ENCODE results near the gene SMIM36. TPM values are rescaled to one million over a fixed set of nuclear protein-coding genes. Genes with fewer than 3 reads are reported as not detected.
"Not testable (repeated sequence)": the region's sequence is repeated elsewhere in the genome, so short reads cannot be mapped to it uniquely, and the experiment has no call there.

SMIM36 gene
- total RNA-seq, 1 donor from 2014 or later, result not detected

GRCh38 chr17:55451758-55452138, 59.5 kb downstream of the SMIM36 start:
- peaks cover 4% of the 10 kb centered on the region for H3K9me3 Mint-ChIP-seq
- H3K4me1 Mint-ChIP-seq (ENCODE audit: unreplicated experiment), result peaks cover 59% of the 10 kb centered on the region
- H3K27ac Mint-ChIP-seq, result no peak overlapping the region
- no peak for DNase-seq (ENCODE audit: extremely low spot score, unreplicated experiment)
- H3K36me3 Mint-ChIP-seq, result no peaks in the 10 kb centered on the region
- no peaks in the 10 kb centered on the region for H3K27me3 Mint-ChIP-seq
- H3K4me3 Mint-ChIP-seq, result no peak overlapping the region
- TF ChIP-seq, protein P1, sequence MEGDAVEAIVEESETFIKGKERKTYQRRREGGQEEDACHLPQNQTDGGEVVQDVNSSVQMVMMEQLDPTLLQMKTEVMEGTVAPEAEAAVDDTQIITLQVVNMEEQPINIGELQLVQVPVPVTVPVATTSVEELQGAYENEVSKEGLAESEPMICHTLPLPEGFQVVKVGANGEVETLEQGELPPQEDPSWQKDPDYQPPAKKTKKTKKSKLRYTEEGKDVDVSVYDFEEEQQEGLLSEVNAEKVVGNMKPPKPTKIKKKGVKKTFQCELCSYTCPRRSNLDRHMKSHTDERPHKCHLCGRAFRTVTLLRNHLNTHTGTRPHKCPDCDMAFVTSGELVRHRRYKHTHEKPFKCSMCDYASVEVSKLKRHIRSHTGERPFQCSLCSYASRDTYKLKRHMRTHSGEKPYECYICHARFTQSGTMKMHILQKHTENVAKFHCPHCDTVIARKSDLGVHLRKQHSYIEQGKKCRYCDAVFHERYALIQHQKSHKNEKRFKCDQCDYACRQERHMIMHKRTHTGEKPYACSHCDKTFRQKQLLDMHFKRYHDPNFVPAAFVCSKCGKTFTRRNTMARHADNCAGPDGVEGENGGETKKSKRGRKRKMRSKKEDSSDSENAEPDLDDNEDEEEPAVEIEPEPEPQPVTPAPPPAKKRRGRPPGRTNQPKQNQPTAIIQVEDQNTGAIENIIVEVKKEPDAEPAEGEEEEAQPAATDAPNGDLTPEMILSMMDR (conservative IDR thresholded peaks at IDR 0.05), result no peak

DNA sequence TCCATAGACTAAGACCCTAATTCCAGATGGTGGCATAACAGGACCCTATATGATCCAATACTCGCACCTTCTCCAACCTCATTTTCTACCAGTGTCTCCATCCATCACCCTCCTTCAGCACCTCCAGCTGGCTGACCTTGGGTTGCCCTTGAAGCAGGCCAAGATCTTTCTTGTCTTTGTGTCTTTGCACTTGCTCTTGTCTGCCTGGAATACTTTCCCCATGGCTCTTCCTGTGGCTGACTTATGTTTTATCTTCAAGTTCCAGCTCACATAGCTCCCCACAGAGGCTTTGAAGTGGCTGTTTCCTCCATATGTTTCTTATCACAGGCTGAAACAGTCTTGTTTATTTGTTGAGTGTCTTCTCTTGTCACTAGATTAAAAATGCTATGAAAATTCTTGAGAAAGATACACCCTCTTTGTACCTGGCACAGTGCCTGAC, 60.0 kb downstream of the SMIM36 start:
- no peaks in the 10 kb centered on the region for H3K36me3 Mint-ChIP-seq
- H3K4me1 Mint-ChIP-seq (ENCODE audit: unreplicated experiment), result peaks cover 58% of the 10 kb centered on the region
- H3K9me3 Mint-ChIP-seq, result peaks cover 4% of the 10 kb centered on the region
- H3K4me3 Mint-ChIP-seq, result no peak overlapping the region
- TF ChIP-seq, protein P1 (conservative IDR thresholded peaks at IDR 0.05), result no peak
- no peak for DNase-seq (ENCODE audit: extremely low spot score, unreplicated experiment)
- no peaks in the 10 kb centered on the region for H3K27me3 Mint-ChIP-seq
- H3K27ac Mint-ChIP-seq, result peak overlapping the region; percentile 67

DNA sequence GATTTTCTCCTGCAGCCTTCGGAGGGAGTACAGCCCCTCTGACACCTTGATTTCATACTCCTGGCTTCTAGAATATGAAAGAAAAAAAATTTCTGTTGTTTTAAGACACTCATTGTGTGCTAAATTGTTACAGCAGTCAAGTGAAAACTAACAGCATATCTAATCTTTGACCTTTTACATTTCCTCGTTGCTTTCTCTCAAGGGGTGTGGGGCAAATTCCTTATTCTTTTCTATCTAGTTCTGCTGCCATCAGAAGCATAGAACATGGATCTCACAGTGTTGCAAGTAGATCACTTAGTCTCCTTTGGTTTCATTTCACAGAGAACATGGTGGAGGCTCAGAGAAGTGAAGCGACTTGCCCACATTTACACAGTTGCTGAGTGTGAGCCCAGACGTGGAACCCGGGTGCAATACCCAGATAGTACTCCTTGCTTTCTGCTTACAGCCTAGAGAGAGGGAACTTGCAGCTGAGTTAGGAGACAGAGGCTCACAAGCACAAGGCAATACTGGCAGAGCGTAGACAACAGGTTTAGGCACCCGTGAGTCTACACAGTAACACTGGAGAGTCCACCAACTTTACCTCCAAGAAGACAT, 60.9 kb downstream of the SMIM36 start:
- Mint-ChIP-seq H3K4me3 (no peak overlapping the region), H3K27ac (peak overlapping the region; percentile 60), H3K27me3 (no peaks in the 10 kb centered on the region), H3K36me3 (no peaks in the 10 kb centered on the region), H3K9me3 (peaks cover 4% of the 10 kb centered on the region), H3K4me1 (ENCODE audit: unreplicated experiment) (peaks cover 55% of the 10 kb centered on the region)
- TF ChIP-seq, protein P1 (conservative IDR thresholded peaks at IDR 0.05), result no peak
- DNase-seq (ENCODE audit: extremely low spot score, unreplicated experiment), result no peak

GRCh38 chr17:55448681-55449080, 62.6 kb downstream of the SMIM36 start:
- no peak overlapping the region for H3K4me3 Mint-ChIP-seq
- peaks cover 4% of the 10 kb centered on the region for H3K9me3 Mint-ChIP-seq
- no peak overlapping the region for H3K27ac Mint-ChIP-seq
- no peak for DNase-seq (ENCODE audit: extremely low spot score, unreplicated experiment)
- TF ChIP-seq, protein P1 (conservative IDR thresholded peaks at IDR 0.05), result no peak
- H3K36me3 Mint-ChIP-seq, result no peaks in the 10 kb centered on the region
- peaks cover 50% of the 10 kb centered on the region for H3K4me1 Mint-ChIP-seq (ENCODE audit: unreplicated experiment)
- no peaks in the 10 kb centered on the region for H3K27me3 Mint-ChIP-seq

GRCh38 chr17:55446581-55447205, 64.6 kb downstream of the SMIM36 start:
- no peak for DNase-seq (ENCODE audit: extremely low spot score, unreplicated experiment)
- peaks cover 3% of the 10 kb centered on the region for H3K27me3 Mint-ChIP-seq
- H3K36me3 Mint-ChIP-seq, result no peaks in the 10 kb centered on the region
- TF ChIP-seq, protein P1 (conservative IDR thresholded peaks at IDR 0.05), result no peak
- H3K4me1 Mint-ChIP-seq (ENCODE audit: unreplicated experiment), result peaks cover 45% of the 10 kb centered on the region
- peak overlapping the region; percentile 61 for H3K27ac Mint-ChIP-seq
- H3K4me3 Mint-ChIP-seq, result peak overlapping the region; percentile 19
- H3K9me3 Mint-ChIP-seq, result peaks cover 4% of the 10 kb centered on the region

GRCh38 chr17:55446004-55446403, 65.2 kb downstream of the SMIM36 start:
- not testable (repeated sequence) for H3K36me3 Mint-ChIP-seq; H3K9me3 Mint-ChIP-seq; H3K27me3 Mint-ChIP-seq; DNase-seq (ENCODE audit: extremely low spot score, unreplicated experiment); H3K4me3 Mint-ChIP-seq
- peak overlapping the region; percentile 61 for H3K27ac Mint-ChIP-seq
- peaks cover 40% of the 10 kb centered on the region for H3K4me1 Mint-ChIP-seq (ENCODE audit: unreplicated experiment)
